Panc1 (cell line): Measurements from ENCODE around the gene IFIT3.

Experiments
- CTCF ChIP-seq: fragments of 450-650 bp; IDR thresholded peaks from 2 replicates; pipeline ENCODE4 v1.5.1; 2017; ENCODE audit warnings: mild to moderate bottlenecking
- POLR2AphosphoS5 ChIP-seq: IDR thresholded peaks from 2 replicates; pipeline ENCODE4 v1.6.1; 2012; ENCODE audit warnings: mild to moderate bottlenecking, low read depth, low read length, moderate library complexity

GRCh38 chr10:89297356-89297755 lies 30.4 kb upstream of the IFIT3 start:
- no peak for TF ChIP-seq CTCF
- TF ChIP-seq POLR2AphosphoS5 = no peak
